ENCODE results near the gene RPLP2.
A peak's percentile ranks its signal among the peaks of the same experiment; 100 is the strongest.

RPLP2 gene

GRCh38 chr11:803770-804598 is 5.8 kb upstream of the RPLP2 start:
- DNase-seq (ENCODE audit: low read depth), result no peak

- no peak for DNase-seq (ENCODE audit: low read depth)
Measured at GRCh38 chr11:804599-804964, 5.2 kb upstream of the RPLP2 start.

- peak; percentile 52 for DNase-seq (ENCODE audit: low read depth)
Measured at GRCh38 chr11:808427-809286, 1.1 kb upstream of the RPLP2 start.

GRCh38 chr11:810040-810567 is 337 bp downstream of the RPLP2 start:
- no peak for DNase-seq (ENCODE audit: low read depth)

- no peak for DNase-seq (ENCODE audit: low read depth)
Measured at GRCh38 chr11:811446-812245, 1.9 kb downstream of the RPLP2 start.

GRCh38 chr11:812390-812789 is 2.6 kb downstream of the RPLP2 start:
- DNase-seq (ENCODE audit: low read depth), result no peak

GRCh38 chr11:813072-813455 is 3.3 kb downstream of the RPLP2 start:
- DNase-seq (ENCODE audit: low read depth), result no peak

GRCh38 chr11:813456-814096 is 3.8 kb downstream of the RPLP2 start:
- no peak for DNase-seq (ENCODE audit: low read depth)

GRCh38 chr11:815675-816432 is 6.1 kb downstream of the RPLP2 start:
- no peak for DNase-seq (ENCODE audit: low read depth)

- no peak for DNase-seq (ENCODE audit: low read depth)
Measured at GRCh38 chr11:816433-816779, 6.6 kb downstream of the RPLP2 start.

- no peak for DNase-seq (ENCODE audit: low read depth)
Measured at GRCh38 chr11:818396-819128, 8.8 kb downstream of the RPLP2 start, which contains the start of gene PNPLA2. PNPLA2 (plus strand) TSS chr11:818914; CDS start chr11:819719, 805 bp downstream.

- DNase-seq (ENCODE audit: low read depth), result peak; percentile 68
Measured at GRCh38 chr11:819129-819931, 9.6 kb downstream of the RPLP2 start.

- no peak for DNase-seq (ENCODE audit: low read depth)
Measured at GRCh38 chr11:819943-820649, 10.3 kb downstream of the RPLP2 start.

GRCh38 chr11:820655-821511 is 11.1 kb downstream of the RPLP2 start:
- DNase-seq (ENCODE audit: low read depth), result no peak

GRCh38 chr11:821512-822371 is 12.0 kb downstream of the RPLP2 start:
- DNase-seq (ENCODE audit: low read depth), result no peak

GRCh38 chr11:823441-824291 is 13.9 kb downstream of the RPLP2 start:
- DNase-seq (ENCODE audit: low read depth), result no peak
